ENCODE results near the gene PPP2R5C. TPM values are rescaled to one million over a fixed set of nuclear protein-coding genes. Genes with fewer than 3 reads are reported as not detected.

PPP2R5C gene
- total and polyA plus RNA-seq, 8 donors = 41.6 to 76.1 (median 55.9) TPM

DNA sequence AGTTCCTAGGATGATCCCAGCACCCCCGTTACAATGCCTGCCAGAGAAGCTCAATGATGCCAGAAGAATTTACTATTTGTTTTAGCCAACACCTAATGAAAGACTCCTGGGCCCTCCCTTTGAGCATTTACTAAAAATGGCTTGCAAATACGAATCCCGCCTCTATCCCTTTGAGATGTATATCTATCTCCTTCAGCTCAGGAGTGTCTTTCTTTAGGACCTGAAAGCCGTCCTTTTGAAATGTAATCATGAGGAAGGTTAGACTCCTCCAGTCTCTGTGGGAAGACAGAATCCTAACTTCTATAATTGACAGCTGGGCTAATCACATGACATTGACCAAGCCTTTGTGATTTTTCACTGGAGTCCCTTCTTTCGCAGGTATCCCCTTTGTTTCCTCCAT is 183.7 kb downstream of the PPP2R5C start:
- no peaks in the 10 kb centered on the region for H3K9me3 ChIP-seq
- H3K4me1 ChIP-seq = peaks cover 0 to 12% (median 11%) of the 10 kb centered on the region in 3 donors
- DNase-seq = peak in 1 of 6 donors; percentile 2
- no peak for FAIRE-seq
- TF ChIP-seq, protein P1, sequence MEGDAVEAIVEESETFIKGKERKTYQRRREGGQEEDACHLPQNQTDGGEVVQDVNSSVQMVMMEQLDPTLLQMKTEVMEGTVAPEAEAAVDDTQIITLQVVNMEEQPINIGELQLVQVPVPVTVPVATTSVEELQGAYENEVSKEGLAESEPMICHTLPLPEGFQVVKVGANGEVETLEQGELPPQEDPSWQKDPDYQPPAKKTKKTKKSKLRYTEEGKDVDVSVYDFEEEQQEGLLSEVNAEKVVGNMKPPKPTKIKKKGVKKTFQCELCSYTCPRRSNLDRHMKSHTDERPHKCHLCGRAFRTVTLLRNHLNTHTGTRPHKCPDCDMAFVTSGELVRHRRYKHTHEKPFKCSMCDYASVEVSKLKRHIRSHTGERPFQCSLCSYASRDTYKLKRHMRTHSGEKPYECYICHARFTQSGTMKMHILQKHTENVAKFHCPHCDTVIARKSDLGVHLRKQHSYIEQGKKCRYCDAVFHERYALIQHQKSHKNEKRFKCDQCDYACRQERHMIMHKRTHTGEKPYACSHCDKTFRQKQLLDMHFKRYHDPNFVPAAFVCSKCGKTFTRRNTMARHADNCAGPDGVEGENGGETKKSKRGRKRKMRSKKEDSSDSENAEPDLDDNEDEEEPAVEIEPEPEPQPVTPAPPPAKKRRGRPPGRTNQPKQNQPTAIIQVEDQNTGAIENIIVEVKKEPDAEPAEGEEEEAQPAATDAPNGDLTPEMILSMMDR (IDR thresholded peaks at IDR 0.05) = no peak
- H3K27ac ChIP-seq = no peak overlapping the region
- no peaks in the 10 kb centered on the region for H3K27me3 ChIP-seq
- WGBS, 2 donors = 23 to 25% methylated on average over 5 of the region's 5 CpGs
- ATAC-seq = no peak
- intact Hi-C loops (cut with DNase I) = no loop called here
- H3K36me3 ChIP-seq = no peaks in the 10 kb centered on the region
- no peak overlapping the region for H3K4me3 ChIP-seq

DNA sequence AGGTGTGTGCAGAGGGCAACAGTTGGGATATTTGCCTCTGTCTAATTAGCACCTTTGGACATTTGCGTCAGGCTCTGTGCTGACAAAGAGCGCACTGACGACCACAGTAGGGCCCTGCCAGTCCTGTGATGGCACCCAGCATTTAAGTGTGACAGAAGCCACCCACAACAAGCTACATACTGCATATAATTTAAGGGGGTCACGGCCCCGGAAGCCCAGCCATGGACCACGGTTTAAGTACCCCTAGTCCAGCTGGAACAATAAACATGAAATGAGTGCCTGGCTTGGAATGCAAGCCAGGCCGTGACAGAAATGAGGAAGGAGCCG is 186.0 kb downstream of the PPP2R5C start:
- H3K27me3 ChIP-seq = no peaks in the 10 kb centered on the region
- intact Hi-C loops (cut with DNase I) = no loop called here
- peak overlapping the region; percentile 87 to 97 (median 96) for H3K27ac ChIP-seq
- TF ChIP-seq, protein P1 (IDR thresholded peaks at IDR 0.05) = no peak
- peak in 3 of 4 donors; percentile 1 to 4 (median 2) for ATAC-seq
- 2 to 8% methylated on average over 8 of the region's 8 CpGs for WGBS, 2 donors
- no peaks in the 10 kb centered on the region for H3K36me3 ChIP-seq
- no peak for DNase-seq
- no peaks in the 10 kb centered on the region for H3K9me3 ChIP-seq
- FAIRE-seq = no peak
- peaks cover 0 to 14% (median 11%) of the 10 kb centered on the region in 3 donors for H3K4me1 ChIP-seq
- H3K4me3 ChIP-seq = peak overlapping the region; percentile 49 to 85 (median 74)

DNA sequence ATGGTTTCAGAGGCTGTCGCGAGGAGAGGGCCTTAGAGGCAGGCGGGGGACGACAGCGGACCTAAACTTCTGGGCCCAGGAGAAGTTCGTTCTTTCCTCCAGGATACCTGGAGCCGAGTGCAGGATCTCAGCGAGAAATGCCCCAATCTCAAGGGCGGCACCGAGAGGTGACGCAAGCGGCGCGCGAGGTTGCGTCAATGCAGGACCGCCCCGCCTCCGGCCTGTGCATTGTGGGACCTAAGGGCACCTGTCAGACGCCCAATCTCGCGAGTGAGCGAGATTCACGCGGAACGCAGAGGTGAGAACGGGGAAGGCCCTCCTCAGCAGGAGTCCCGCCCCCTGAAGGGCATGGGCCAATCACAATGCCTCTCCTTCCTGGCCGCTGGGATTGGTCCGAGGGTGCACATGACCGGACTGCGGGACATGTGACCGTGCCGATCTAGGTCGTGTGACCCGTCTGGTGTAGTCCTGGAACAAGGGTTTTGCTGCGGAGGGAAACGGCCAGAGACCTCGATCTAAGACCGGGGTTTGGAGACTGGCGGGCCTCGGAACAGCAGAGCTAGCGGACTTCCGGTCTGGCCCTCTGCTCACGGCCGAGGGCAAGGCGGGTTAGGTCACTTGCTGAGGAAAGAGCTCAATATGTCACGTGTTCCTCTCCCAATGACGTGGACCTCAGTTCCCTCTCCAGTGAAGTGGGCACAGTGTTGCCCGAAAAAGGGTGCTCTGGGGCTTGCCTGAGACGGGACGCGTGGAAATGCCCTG is 186.6 kb downstream of the PPP2R5C start:
- Histone ChIP-seq H3K27me3 (no peaks in the 10 kb centered on the region), H3K36me3 (no peaks in the 10 kb centered on the region), H3K9me3 (no peaks in the 10 kb centered on the region), H3K27ac (peak overlapping the region; percentile 87 to 97 (median 96)), H3K4me1 (peaks cover 0 to 14% (median 11%) of the 10 kb centered on the region in 3 donors), H3K4me3 (peak overlapping the region; percentile 76 to 85 (median 82))
- ATAC-seq (peak; percentile 95 to 98 (median 96)), FAIRE-seq (peak; percentile 87), DNase-seq (peak; percentile 99 to 100 (median 100))
- TF ChIP-seq, protein P1 (IDR thresholded peaks at IDR 0.05) = no peak
- 0% methylated on average over 53 of the region's 53 CpGs for WGBS, 2 donors
- intact Hi-C loops (cut with DNase I) = no loop called here

DNA sequence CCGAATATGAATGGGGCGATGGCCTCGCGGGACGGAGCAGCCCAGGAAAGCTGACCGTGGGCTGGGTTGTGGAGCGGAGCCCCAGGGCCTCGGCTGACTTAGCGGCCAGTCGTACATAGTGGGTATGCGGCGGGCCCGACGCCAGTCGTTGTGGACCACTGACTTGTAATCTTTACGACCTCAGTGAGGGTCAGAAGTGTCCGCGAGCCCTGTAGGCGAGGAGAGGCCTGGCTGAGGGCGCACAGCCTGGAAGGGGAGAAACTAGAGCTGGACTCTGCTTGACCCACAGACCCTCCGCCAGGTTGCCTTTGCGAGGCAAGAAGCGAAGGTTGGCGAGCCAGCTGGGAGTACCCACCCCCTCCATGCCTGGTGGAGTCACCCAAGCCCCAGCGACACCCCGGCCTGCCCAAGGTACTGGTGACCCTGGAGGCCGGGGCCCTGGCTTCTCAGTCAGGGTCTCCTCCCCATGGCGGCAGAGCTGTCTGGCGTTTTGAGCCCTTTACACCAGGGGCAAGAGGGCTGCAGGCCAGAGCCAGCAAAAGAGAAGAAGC is 187.2 kb downstream of the PPP2R5C start:
- ATAC-seq (peak in 2 of 4 donors; percentile 2 to 11), DNase-seq (peak in 4 of 6 donors; percentile 27 to 85 (median 66)), FAIRE-seq (no peak)
- Histone ChIP-seq H3K27ac (peak overlapping the region; percentile 87 to 97 (median 94)), H3K9me3 (no peaks in the 10 kb centered on the region), H3K36me3 (no peaks in the 10 kb centered on the region), H3K27me3 (no peaks in the 10 kb centered on the region), H3K4me1 (peaks cover 0 to 14% (median 11%) of the 10 kb centered on the region in 3 donors), H3K4me3 (peak overlapping the region; percentile 76 to 85 (median 82))
- WGBS, 2 donors = 2 to 6% methylated on average over 29 of the region's 29 CpGs
- TF ChIP-seq, protein P1 (IDR thresholded peaks at IDR 0.05) = no peak
- intact Hi-C loops (cut with DNase I) = no loop called here

Measured in pancreas (tissue), 10 donors.